GM13976 (cell line): Measurements from ENCODE around the gene PDGFRB.

Experiments
- DNase-seq: peaks from one replicate; pipeline ENCODE4 v3.0.0; 2012; ENCODE audit warnings: low spot score
- in situ Hi-C: fragments of 300-500 bp; cut with MboI; formaldehyde crosslinking; loops from one replicate; pipeline ENCODE4 v1.12.0; 2022; ENCODE audit warnings: low sequenced_read_pairs, mixed read lengths, inconsistent platforms; ENCODE audit not compliant: unreplicated experiment
- TF ChIP-seq, protein P1 (sequence below): IDR thresholded peaks from 2 replicates; pipeline ENCODE4 v1.5.1; 2012; ENCODE audit warnings: borderline replicate concordance, mild to moderate bottlenecking; ENCODE audit not compliant: insufficient read depth; ENCODE audit errors: extremely low read depth, missing control alignments, control extremely low read depth

Gene PDGFRB

DNA sequence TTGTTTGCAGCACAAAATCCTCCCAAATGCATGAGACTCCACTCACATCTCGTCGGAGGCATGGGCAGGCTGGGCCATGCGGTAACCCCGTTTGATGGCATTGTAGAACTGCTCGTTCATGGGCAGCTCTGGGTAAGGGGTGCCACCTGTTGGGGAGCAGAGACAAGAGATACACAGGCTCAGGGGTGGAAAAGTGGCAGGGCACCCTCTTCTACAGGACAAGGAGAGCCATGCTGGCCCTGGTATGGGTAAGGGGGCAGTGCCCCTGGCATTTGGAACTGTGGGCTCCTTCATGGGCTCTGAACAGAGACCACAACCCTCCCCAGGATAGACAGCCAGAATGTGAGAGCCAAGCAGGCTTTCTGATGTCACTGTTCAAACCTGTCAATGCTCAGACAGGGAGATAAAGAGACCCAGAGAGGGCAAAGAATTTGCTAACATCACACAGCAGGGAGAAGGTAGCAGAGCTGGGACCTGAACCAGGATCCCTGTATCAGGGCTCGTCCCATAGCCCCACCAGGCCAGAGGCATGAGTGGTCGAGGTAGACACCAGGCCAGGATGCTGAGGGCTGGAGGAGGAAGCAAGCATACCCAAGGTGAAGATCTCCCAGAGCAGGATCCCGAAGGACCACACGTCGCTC lies 36.1 kb downstream of the PDGFRB start:
- in situ Hi-C loops, result no loop called here
- no peak for DNase-seq
- TF ChIP-seq, protein P1, sequence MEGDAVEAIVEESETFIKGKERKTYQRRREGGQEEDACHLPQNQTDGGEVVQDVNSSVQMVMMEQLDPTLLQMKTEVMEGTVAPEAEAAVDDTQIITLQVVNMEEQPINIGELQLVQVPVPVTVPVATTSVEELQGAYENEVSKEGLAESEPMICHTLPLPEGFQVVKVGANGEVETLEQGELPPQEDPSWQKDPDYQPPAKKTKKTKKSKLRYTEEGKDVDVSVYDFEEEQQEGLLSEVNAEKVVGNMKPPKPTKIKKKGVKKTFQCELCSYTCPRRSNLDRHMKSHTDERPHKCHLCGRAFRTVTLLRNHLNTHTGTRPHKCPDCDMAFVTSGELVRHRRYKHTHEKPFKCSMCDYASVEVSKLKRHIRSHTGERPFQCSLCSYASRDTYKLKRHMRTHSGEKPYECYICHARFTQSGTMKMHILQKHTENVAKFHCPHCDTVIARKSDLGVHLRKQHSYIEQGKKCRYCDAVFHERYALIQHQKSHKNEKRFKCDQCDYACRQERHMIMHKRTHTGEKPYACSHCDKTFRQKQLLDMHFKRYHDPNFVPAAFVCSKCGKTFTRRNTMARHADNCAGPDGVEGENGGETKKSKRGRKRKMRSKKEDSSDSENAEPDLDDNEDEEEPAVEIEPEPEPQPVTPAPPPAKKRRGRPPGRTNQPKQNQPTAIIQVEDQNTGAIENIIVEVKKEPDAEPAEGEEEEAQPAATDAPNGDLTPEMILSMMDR, result no peak

DNA sequence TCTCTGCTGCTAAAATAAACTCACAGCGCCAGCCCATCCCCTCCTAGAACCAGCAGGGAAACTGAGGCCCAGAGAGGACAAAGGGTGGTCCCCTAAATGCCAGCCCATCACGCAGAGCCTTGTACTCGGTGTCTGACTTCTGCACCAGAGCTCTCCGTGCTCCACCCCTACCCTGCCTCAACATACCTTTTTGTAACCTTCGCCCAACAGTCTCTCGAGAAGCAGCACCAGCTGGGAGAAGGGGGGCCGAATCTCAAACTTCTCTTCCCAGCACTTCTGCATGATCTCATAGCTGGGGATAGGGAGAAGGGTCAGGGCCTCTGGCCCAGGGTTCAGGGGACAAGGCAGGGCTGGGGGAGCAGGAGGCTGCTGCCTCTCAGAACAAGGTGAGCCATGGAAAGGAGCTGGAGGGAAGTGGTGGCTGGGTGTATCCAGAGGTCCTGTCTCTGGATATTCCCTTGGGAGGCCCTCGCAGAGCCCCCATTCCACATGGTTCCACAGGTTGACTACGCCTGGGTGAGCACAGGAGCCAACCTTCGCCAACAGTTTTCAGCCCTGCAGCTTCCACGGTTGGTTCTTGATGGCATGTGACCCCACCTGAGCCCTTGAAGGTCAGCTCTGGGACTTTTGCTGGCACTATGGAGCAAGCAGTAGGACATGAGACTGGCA lies 37.0 kb downstream of the PDGFRB start:
- no peak for DNase-seq
- TF ChIP-seq, protein P1, result no peak
- in situ Hi-C loops, result no loop called here

DNA sequence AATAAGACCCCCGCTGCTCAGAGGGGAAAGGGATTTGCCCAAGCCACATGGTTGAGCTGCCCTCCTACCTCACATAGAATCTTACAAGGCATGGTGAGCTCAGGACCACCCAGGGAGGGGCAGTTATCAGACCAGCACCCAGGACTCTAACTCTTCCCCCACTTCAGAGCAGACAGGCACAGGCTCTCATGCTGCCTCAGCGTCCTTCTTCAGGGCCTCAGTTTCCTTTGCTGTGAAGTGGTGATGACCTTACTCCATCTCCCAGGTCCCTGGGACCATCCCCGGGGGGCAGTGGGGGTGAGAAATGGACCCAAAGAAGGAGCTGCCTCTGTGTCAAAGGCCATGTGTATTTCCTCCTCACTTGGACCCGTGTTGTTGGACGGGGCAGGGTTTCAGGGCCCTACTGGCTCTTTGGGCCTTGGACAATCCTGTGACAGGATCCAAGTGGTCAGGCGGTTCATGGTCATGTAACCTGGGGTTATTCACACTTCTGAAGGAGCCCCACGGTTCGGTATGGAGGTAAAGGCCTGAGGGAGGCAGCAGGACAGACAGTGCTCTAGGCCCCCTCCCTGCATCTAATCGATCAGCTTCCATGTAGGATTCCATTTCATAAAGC lies 37.6 kb downstream of the PDGFRB start:
- in situ Hi-C loops, result no loop called here
- no peak for DNase-seq
- TF ChIP-seq, protein P1, result no peak

DNA sequence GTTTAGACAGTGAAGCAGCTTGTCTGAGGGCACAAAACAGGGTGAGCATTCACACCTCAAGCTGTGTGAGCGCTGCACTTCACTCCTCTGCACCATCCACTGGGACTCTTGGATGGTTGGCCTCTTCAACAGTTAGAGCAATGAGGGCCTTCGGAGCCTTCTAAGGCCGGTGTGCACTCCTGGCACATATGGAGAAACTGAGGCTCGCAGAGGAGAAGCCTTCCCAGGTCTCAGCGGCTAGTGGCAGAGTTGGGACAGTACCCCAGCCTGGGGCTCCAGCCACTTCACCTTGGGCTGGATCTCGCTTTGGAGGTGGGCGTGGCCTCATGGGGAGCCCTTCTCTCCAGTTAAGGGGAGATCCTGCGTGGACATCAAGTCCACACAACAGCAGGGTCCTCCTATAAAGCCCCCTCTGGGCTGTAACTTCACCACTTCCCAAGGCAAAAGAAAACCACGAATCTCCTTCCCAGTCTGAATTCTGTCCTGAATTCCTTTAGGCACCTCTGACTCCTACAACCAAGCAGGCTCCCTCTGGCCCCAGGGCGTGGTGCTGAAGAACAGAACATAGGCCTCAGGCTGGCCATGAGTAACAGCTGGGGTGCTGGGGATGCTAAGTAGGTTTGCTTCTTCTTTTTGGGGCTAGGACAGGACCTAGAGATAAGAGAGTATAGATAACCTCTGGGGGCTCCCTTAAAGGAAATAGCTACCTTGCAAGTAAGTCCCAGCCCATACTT lies 38.8 kb downstream of the PDGFRB start:
- no peak for DNase-seq
- in situ Hi-C loops, result no loop called here

DNA sequence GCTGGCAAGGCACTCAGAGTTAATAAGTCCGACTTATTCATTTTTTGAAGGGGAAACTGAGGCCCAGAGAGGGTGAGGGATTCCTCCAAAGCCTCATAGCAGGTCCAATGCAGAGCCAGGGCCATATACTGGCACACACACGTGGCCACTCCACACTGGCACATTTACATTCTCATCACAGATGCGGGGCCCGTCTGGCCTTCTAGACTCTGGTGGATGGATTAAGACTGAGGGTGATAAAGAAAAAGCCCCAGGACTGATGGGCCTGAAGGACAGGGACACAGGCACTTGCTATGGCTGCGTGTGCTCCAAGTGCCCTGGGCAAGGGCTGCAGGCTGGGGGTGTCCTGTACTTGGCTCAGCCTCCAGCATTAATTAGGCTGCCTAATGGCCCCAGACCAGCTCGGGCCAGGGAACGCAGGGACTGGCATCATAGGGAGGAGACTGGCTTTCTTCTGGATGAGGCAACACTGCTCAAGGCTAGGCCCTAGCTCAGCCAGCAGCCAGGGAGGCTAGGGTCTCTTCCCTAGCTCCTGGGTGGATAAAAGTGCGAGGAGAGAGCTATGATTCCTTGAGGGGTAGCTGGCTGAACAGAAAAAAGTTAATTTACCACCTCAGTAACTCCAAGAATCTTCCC lies 40.8 kb downstream of the PDGFRB start:
- TF ChIP-seq, protein P1, result no peak
- no peak for DNase-seq
- in situ Hi-C loops, result no loop called here

More for the DNA sequence above, 38.8 kb downstream of the PDGFRB start:
- TF ChIP-seq, protein P1, result no peak

DNA sequence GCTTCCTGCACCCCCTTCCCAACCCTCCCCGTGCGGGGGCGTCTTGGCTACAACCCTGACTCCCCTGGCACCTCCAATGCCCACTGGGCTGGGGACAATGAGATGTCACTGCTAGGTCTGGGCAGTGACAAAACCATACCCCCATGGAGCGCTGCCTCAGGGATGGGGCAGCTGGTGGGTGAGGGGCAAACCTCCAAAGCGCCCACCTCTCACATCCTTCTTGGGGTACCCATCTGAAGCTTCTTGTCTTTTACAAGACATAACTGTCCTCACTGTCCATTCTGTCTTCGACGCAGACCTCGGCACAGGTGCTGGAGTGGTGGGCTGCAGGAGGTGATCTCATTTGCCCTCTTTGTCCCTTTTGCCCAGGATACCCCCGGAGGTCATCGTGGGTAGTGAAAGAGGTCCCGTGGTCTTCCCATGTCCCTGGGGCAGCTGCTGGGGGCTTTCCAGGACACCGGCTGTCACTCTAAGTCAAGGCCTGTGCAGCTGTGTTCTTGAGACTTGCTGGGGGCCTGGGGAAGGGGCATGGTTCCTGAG lies 41.5 kb downstream of the PDGFRB start:
- DNase-seq, result no peak
- in situ Hi-C loops, result no loop called here
- TF ChIP-seq, protein P1, result no peak
